ENCODE data around the gene ZNF750.
A peak's percentile ranks its signal among the peaks of the same experiment; 100 is the strongest.

The ZNF750 gene

DNA sequence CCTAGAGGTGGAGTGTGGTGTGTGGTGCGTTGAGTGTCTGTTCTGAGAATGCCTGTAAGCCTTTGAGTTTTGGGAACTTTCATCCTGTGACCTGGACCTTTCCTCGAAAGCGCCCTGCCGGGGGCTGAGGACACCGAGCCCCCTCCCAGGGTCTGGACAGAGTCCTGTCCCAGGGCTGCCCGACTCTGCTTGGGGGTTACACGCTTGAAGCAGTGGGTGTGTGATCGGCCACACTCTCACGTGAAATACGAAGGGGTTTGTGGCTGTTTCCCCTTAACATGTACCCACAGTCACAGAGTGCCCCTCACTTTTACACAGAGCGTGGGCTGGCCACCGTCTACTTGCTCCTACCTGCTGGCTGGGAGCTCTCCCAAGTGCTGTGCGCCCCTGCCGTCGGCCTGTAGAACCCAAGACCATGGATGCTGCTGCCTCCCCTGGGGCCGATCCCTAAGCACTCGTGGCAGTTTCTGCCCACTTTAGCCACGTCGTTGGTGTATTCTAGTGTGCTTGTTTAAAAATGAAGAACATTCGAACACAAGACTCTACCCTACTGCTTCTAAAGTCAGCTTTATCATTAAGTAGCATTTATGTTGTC is 6.8 kb downstream of the ZNF750 start:
- H3K4me3 ChIP-seq (replicated peaks in 1 of 2; ENCODE audit: low read depth in 2 of 2, low read length in 2 of 2): no peak overlapping the region
- TF ChIP-seq, protein P1, sequence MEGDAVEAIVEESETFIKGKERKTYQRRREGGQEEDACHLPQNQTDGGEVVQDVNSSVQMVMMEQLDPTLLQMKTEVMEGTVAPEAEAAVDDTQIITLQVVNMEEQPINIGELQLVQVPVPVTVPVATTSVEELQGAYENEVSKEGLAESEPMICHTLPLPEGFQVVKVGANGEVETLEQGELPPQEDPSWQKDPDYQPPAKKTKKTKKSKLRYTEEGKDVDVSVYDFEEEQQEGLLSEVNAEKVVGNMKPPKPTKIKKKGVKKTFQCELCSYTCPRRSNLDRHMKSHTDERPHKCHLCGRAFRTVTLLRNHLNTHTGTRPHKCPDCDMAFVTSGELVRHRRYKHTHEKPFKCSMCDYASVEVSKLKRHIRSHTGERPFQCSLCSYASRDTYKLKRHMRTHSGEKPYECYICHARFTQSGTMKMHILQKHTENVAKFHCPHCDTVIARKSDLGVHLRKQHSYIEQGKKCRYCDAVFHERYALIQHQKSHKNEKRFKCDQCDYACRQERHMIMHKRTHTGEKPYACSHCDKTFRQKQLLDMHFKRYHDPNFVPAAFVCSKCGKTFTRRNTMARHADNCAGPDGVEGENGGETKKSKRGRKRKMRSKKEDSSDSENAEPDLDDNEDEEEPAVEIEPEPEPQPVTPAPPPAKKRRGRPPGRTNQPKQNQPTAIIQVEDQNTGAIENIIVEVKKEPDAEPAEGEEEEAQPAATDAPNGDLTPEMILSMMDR (IDR thresholded peaks at IDR 0.05; ENCODE audit: low read depth, low read length): no peak

DNA sequence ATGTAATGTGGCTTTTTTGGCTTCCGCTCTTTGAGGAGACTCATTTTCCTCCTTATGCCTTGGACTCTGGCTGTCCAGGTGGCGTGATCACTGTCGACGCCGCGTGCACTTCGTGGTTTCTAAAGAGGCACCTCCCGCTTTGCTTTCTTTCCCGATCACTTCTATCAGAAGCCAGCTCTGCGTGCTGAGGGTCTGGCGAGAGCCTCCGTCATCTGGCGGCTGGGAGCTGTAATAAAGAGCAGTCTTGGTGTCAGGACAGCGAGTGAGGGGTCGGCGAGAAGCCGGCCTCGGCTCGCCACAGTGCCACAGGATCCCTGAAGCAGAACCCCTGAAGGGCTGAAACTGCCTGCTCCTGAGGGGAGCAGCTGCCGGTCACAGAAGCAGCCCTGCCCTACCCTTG is 7.4 kb downstream of the ZNF750 start:
- no peak for DNase-seq (ENCODE audit: low read depth in 2 of 2)
- H3K4me3 ChIP-seq (replicated peaks in 1 of 2; ENCODE audit: low read depth in 2 of 2, low read length in 2 of 2): no peak overlapping the region
- TF ChIP-seq, protein P1 (IDR thresholded peaks at IDR 0.05; ENCODE audit: low read depth, low read length): no peak

More for the DNA sequence above, 6.8 kb downstream of the ZNF750 start:
- no peak for DNase-seq (ENCODE audit: low read depth in 2 of 2)

- H3K4me3 ChIP-seq (replicated peaks in 1 of 2; ENCODE audit: low read depth in 2 of 2, low read length in 2 of 2): no peak overlapping the region
- DNase-seq (ENCODE audit: low read depth in 2 of 2): no peak
- TF ChIP-seq, protein P1 (IDR thresholded peaks at IDR 0.05; ENCODE audit: low read depth, low read length): no peak
These were observed 8.0 kb downstream of the ZNF750 start for GRCh38 chr17:82831818-82832200.

DNA sequence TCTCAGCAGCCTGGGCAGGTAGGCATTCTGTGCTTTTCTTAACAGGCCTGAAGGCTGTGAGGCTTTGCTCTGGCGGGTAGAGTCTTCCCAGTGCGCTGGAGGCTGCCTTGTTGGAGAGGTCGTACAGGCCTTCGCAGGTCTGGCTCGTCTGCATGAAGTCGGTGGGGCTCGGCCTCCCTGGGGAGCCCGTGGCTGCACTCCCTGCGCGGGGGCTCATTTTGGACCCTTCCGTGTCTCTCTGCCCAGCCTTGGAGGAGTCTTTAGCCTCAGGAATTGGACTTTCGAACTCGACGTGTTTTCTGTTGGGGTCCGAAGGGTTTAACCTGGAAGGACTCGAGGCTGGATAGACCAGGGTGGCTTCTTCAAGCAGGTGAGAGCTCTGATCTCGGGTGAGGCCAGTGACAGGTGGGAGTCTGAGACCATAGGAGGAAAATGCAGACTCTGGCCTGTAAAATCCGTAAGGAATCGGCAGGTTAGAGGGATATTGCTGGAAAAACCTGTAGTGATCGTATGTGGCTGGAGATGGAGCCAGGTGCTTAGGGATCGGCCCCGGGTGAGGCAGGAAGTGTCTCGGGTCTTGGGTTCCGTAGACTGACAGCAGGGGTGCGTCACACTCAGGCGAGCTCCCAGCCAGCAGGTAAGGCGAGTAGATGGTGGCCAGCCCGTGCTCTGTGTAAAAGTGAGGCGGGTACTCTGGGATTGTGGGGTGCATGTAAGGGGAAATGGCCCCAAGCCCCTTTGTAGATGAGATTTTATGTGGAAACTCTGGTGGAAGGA is 8.6 kb downstream of the ZNF750 start:
- no peak for DNase-seq (ENCODE audit: low read depth in 2 of 2)
- TF ChIP-seq, protein P1 (IDR thresholded peaks at IDR 0.05; ENCODE audit: low read depth, low read length): no peak
- H3K4me3 ChIP-seq (replicated peaks in 1 of 2; ENCODE audit: low read depth in 2 of 2, low read length in 2 of 2): no peak overlapping the region

- DNase-seq (ENCODE audit: low read depth in 2 of 2): peak; percentile 61 to 72
- TF ChIP-seq, protein P1 (IDR thresholded peaks at IDR 0.05; ENCODE audit: low read depth, low read length): no peak
These were observed 9.6 kb downstream of the ZNF750 start for GRCh38 chr17:82830249-82830661.

DNA sequence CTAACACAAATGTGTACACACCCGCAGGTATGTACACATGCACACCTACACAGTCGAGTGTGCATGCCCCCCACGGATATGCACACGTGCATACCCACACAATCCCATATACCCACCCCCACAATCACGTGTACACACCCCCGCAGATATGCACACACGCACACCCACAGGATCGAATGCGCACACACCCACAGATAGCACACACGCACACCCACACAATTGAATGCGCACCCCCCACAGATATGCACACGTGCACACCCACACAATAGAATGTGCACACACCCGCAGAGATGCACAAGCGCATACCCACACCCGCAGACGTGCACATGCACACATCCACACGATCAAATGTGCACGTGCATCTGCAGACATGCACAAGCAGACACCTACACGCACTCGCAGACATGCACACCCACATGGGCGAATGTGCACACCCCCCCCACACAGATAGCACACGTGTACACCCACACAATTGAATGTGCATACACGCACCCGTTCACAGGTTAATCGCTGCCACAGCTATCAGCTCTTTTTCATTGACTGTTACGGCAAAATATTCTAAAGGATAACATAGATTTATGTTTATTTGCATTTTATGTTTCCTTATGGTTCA is 10.8 kb downstream of the ZNF750 start:
- no peak for DNase-seq (ENCODE audit: low read depth in 2 of 2)
- no peak overlapping the region for H3K4me3 ChIP-seq (replicated peaks in 1 of 2; ENCODE audit: low read depth in 2 of 2, low read length in 2 of 2)
- TF ChIP-seq, protein P1 (IDR thresholded peaks at IDR 0.05; ENCODE audit: low read depth, low read length): no peak

More at GRCh38 chr17:82830249-82830661, 9.6 kb downstream of the ZNF750 start:
- H3K4me3 ChIP-seq (replicated peaks in 1 of 2; ENCODE audit: low read depth in 2 of 2, low read length in 2 of 2): no peak overlapping the region

All from cardiac fibroblast (primary cell).